Loucy (cell line): ENCODE results near the gene GNLY.

Experiments
- H2AFZ ChIP-seq: fragments of 200-600 bp; sonication (generic); 2 replicates; pipeline ENCODE4 v1.6.0; 2016; ENCODE audit warnings: antibody characterized with exemption, mild to moderate bottlenecking, low read length, moderate library complexity
- H3F3A ChIP-seq: fragments of 200-600 bp; 2 replicates; pipeline ENCODE4 v1.6.0; 2016; ENCODE audit warnings: antibody characterized with exemption, low read depth, mild to moderate bottlenecking
- H3K27me3 ChIP-seq: fragments of 200-600 bp; sonication (generic); 2 replicates; pipeline ENCODE4 v1.6.1; 2014; ENCODE audit warnings: low read length, mild to moderate bottlenecking; ENCODE audit not compliant: insufficient read depth, poor library complexity, severe bottlenecking
- H3K36me3 ChIP-seq: fragments of 200-600 bp; sonication (generic); 2 replicates; pipeline ENCODE4 v1.6.1; 2016; ENCODE audit warnings: low read length; ENCODE audit not compliant: insufficient read depth
- H3K4me1 ChIP-seq: fragments of 200-600 bp; sonication (generic); 2 replicates; pipeline ENCODE4 v1.5.1; 2014; ENCODE audit warnings: low read length, mild to moderate bottlenecking; ENCODE audit not compliant: insufficient read depth, poor library complexity, severe bottlenecking
- H3K4me2 ChIP-seq: fragments of 200-600 bp; sonication (generic); 2 replicates; pipeline ENCODE4 v1.6.0; 2014; ENCODE audit warnings: antibody characterized with exemption, low read length, low read depth, mild to moderate bottlenecking; ENCODE audit not compliant: poor library complexity, severe bottlenecking
- H3K4me3 ChIP-seq: fragments of 200-600 bp; sonication (generic); 2 replicates; pipeline ENCODE4 v1.5.1; 2014; ENCODE audit warnings: low read length, mild to moderate bottlenecking, mixed read lengths; ENCODE audit not compliant: poor library complexity, severe bottlenecking
- H3K79me2 ChIP-seq: fragments of 200-600 bp; sonication (generic); 2 replicates; pipeline ENCODE4 v1.6.1; 2014; ENCODE audit warnings: low read length; ENCODE audit not compliant: insufficient read depth
- H3K9ac ChIP-seq: fragments of 200-600 bp; sonication (generic); 2 replicates; pipeline ENCODE4 v1.6.0; 2014; ENCODE audit warnings: mild to moderate bottlenecking, low read depth, low read length, moderate library complexity; ENCODE audit not compliant: poor library complexity, severe bottlenecking
- H3K9me2 ChIP-seq: fragments of 200-600 bp; sonication (generic); replicated peaks from 2 replicates; pipeline ENCODE4 v1.6.1; 2016; ENCODE audit warnings: low read depth, low read length, mixed read lengths
- H3K9me3 ChIP-seq: fragments of 200-600 bp; sonication (generic); 2 replicates; pipeline ENCODE4 v1.6.1; 2014; ENCODE audit warnings: mild to moderate bottlenecking, antibody characterized with exemption, low read length, low read depth; ENCODE audit not compliant: insufficient read depth
- H4K20me1 ChIP-seq: fragments of 200-600 bp; sonication (generic); 2 replicates; pipeline ENCODE4 v1.6.0; 2014; ENCODE audit warnings: antibody characterized with exemption, low read length, mild to moderate bottlenecking; ENCODE audit not compliant: insufficient read depth, poor library complexity, severe bottlenecking
- EZH2phosphoT487 ChIP-seq: fragments of 200-600 bp; IDR thresholded peaks from 2 replicates; pipeline ENCODE4 v1.6.1; 2018; ENCODE audit warnings: antibody characterized with exemption, mild to moderate bottlenecking, moderate library complexity, borderline replicate concordance
- TF ChIP-seq, protein P1 (sequence below): fragments of 200-600 bp; sonication (generic); conservative IDR thresholded peaks from 2 replicates; pipeline ENCODE4 v1.5.1; 2014; ENCODE audit warnings: mild to moderate bottlenecking, antibody characterized with exemption, low read length

The GNLY gene

DNA sequence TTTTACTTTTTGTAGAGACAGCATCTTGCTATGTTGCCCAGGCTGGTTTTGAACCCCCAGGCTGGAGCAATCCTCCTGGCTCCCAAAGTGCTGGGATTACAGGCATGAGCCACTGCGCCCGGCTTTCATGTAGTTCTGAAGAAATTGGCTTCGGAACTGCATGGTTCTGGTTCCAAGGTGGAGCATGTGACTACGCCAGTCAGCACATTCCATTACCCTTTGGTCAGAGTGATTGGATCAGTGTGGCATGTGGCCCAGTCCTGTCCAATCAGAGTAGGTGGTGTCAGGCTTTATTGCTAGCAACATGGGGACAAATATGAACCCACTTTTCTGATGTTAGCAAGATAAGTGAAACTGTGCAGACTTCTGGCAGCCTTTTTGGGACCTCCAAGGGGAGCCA, 43.3 kb downstream of the GNLY start:
- Histone ChIP-seq H3K4me1 (no peaks in the 10 kb centered on the region), H3F3A (no peaks in the 10 kb centered on the region)

DNA sequence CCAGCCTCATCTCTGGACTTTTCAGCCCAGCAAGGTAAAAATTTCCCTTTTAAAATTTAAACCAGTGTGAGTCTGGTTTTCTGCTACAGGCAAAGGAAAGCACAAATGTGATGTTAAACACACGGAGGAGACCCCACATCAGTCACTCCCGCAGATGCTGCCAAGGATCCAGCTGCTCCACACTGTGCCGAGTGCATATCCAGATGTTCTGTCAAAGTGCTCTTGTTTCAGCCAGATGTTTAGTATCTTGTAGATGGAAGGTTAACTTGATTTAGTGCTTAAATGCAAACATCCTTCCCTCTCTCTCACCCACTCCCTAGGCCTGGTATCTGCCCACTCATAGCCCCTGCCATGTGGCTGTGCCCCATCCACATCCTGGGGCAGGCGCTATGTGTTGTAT, 43.8 kb downstream of the GNLY start:
- Histone ChIP-seq H3K4me2 (no peak overlapping the region), H3K9ac (no peak overlapping the region), H3K4me1 (no peaks in the 10 kb centered on the region), H3K9me3 (no peaks in the 10 kb centered on the region), H3F3A (no peaks in the 10 kb centered on the region), H3K27me3 (peaks cover 3% of the 10 kb centered on the region), H3K79me2 (no peaks in the 10 kb centered on the region), H3K36me3 (no peaks in the 10 kb centered on the region), H2AFZ (no peak overlapping the region), H4K20me1 (no peaks in the 10 kb centered on the region), H3K4me3 (no peak overlapping the region), H3K9me2 (no peaks in the 10 kb centered on the region)
- no peak for TF ChIP-seq EZH2phosphoT487
- TF ChIP-seq, protein P1, sequence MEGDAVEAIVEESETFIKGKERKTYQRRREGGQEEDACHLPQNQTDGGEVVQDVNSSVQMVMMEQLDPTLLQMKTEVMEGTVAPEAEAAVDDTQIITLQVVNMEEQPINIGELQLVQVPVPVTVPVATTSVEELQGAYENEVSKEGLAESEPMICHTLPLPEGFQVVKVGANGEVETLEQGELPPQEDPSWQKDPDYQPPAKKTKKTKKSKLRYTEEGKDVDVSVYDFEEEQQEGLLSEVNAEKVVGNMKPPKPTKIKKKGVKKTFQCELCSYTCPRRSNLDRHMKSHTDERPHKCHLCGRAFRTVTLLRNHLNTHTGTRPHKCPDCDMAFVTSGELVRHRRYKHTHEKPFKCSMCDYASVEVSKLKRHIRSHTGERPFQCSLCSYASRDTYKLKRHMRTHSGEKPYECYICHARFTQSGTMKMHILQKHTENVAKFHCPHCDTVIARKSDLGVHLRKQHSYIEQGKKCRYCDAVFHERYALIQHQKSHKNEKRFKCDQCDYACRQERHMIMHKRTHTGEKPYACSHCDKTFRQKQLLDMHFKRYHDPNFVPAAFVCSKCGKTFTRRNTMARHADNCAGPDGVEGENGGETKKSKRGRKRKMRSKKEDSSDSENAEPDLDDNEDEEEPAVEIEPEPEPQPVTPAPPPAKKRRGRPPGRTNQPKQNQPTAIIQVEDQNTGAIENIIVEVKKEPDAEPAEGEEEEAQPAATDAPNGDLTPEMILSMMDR, result no peak

More for the DNA sequence above, 43.3 kb downstream of the GNLY start:
- H3K9me2 ChIP-seq, result no peaks in the 10 kb centered on the region
- TF ChIP-seq, protein P1, result no peak
- no peak for TF ChIP-seq EZH2phosphoT487
- no peak overlapping the region for H3K4me2 ChIP-seq
- no peaks in the 10 kb centered on the region for H4K20me1 ChIP-seq
- H3K4me3 ChIP-seq, result no peak overlapping the region
- H3K27me3 ChIP-seq, result peaks cover 3% of the 10 kb centered on the region
- H3K36me3 ChIP-seq, result no peaks in the 10 kb centered on the region
- no peaks in the 10 kb centered on the region for H3K9me3 ChIP-seq
- H3K79me2 ChIP-seq, result no peaks in the 10 kb centered on the region
- H2AFZ ChIP-seq, result no peak overlapping the region
- no peak overlapping the region for H3K9ac ChIP-seq

DNA sequence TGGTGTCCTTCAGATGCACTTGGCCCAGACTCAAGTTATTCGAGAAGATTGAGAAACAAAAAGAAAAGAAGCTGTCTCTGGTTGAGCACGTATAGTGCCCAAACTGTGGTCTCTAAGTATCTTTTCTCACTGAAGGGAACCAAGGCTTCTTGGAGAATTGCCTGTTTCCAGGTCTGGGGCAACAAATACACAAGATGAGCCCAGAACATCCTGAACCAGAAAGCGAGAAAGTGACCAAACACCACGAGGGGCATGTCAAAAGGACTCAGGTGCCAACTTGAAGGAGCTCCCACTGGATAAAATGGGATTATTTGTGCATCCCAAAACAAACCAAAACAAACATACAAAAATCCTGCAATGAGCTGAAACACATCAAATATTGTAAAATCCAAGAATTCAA, 46.0 kb downstream of the GNLY start:
- no peaks in the 10 kb centered on the region for H3K9me2 ChIP-seq
- H3K4me2 ChIP-seq, result no peak overlapping the region
- no peaks in the 10 kb centered on the region for H3K4me1 ChIP-seq
- TF ChIP-seq EZH2phosphoT487, result no peak
- TF ChIP-seq, protein P1, result no peak
- no peak overlapping the region for H3K9ac ChIP-seq
- H3F3A ChIP-seq, result no peaks in the 10 kb centered on the region
- no peaks in the 10 kb centered on the region for H3K36me3 ChIP-seq
- H2AFZ ChIP-seq, result no peak overlapping the region
- H3K4me3 ChIP-seq, result no peak overlapping the region
- no peaks in the 10 kb centered on the region for H3K9me3 ChIP-seq
- peaks cover 3% of the 10 kb centered on the region for H3K27me3 ChIP-seq
- H3K79me2 ChIP-seq, result no peaks in the 10 kb centered on the region
- no peaks in the 10 kb centered on the region for H4K20me1 ChIP-seq
